ENCODE data around the gene PBRM1. TPM values are rescaled to one million over a fixed set of nuclear protein-coding genes. Genes with fewer than 3 reads are reported as not detected.

The PBRM1 gene
- total and polyA plus RNA-seq, 2 of the 13 experiments (the other 11 are each of a cell fraction or from before 2014, with no cell fraction given), result 10.9 to 33.2 TPM

DNA sequence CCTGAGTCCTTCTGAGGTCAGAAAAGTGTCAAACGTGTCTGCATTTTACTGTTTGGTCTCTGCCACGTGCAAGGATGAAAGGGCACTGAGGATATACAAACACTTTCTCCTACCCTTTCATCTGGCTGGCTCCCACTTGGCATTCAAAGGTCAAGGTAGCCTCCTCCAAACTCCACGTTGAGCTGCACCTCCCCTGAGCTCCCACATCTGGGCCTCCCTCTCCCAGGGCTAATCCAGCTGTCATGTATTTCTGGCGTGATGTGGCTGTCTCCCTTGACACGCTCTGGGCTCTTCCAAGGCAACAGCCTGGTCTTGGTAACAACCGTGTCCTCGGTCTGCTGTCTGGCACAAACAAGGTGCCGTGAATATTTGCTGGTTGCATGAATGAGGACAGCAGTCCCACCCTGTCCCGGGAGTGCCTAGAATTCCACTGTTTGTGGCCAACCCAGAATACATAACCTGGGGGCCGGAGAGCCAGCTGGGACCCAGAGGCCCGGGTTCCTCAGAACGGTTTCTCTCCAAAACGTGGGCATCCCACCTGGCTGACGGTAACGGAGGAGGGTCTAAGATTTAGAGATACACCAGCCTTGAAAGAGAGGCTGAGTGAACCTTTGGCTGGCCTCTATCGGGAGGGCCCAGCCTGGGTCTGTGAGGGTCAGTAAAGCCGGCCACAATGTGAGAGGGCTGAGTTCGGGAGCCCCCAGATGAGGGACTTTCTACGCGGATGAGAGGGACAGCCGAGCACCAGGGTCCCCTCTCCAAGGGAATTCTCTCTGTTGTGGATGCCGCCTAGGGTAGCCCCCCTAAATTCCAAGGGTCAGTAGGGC is 19.1 kb upstream of the PBRM1 start (continued):
- TF ChIP-seq SIX1 (CRISPR knock-in tag; IDR thresholded peaks at IDR 0.05; ENCODE audit: borderline replicate concordance) (peak; percentile 38; the same call in 1 of the 2 replicates), MEIS1 (CRISPR knock-in tag; IDR thresholded peaks at IDR 0.05; ENCODE audit: borderline replicate concordance) (peak; percentile 89), SP140L (CRISPR knock-in tag; IDR thresholded peaks at IDR 0.05; ENCODE audit: borderline replicate concordance) (no peak), GATAD1 (CRISPR knock-in tag; IDR thresholded peaks at IDR 0.05) (peak; percentile 53), ZNF44 (CRISPR knock-in tag; IDR thresholded peaks at IDR 0.05) (no peak), ZC3H4 (CRISPR knock-in tag; IDR thresholded peaks at IDR 0.05; ENCODE audit: borderline replicate concordance) (no peak), RCOR2 (CRISPR knock-in tag; IDR thresholded peaks at IDR 0.05) (0 out of 2 replicates have a peak, but pooled peaks have one; percentile 56), PCBP1 (IDR thresholded peaks at IDR 0.05; ENCODE audit: borderline replicate concordance, low read depth, low read length) (no peak), JUNB (CRISPR knock-in tag; IDR thresholded peaks at IDR 0.05; ENCODE audit: borderline replicate concordance) (no peak), ZNF292 (CRISPR knock-in tag; IDR thresholded peaks at IDR 0.05; ENCODE audit: borderline replicate concordance, low read depth) (no peak), MLX (CRISPR knock-in tag; IDR thresholded peaks at IDR 0.05) (peak; percentile 87), PTBP1 (IDR thresholded peaks at IDR 0.05; ENCODE audit: low read depth, low read length, poor library complexity, severe bottlenecking) (no peak), XBP1 (CRISPR knock-in tag; IDR thresholded peaks at IDR 0.05) (no peak), STAT5B (CRISPR knock-in tag; IDR thresholded peaks at IDR 0.05) (no peak), ISL2 (CRISPR knock-in tag; IDR thresholded peaks at IDR 0.05) (peak; percentile 82), ZNF781 (CRISPR knock-in tag; IDR thresholded peaks at IDR 0.05; ENCODE audit: borderline replicate concordance, not compliant biosample characterization) (no peak), AKAP8 (CRISPR knock-in tag; IDR thresholded peaks at IDR 0.05) (0 out of 2 replicates have a peak, but pooled peaks have one; percentile 42), TOE1 (CRISPR knock-in tag; IDR thresholded peaks at IDR 0.05) (0 out of 2 replicates have a peak, but pooled peaks have one; percentile 19), ZNF142 (CRISPR knock-in tag; IDR thresholded peaks at IDR 0.05) (no peak; the same call in 1 of the 2 replicates), ZNF280B (CRISPR knock-in tag; IDR thresholded peaks at IDR 0.05; ENCODE audit: borderline replicate concordance) (no peak)
- TF ChIP-seq, protein P1, sequence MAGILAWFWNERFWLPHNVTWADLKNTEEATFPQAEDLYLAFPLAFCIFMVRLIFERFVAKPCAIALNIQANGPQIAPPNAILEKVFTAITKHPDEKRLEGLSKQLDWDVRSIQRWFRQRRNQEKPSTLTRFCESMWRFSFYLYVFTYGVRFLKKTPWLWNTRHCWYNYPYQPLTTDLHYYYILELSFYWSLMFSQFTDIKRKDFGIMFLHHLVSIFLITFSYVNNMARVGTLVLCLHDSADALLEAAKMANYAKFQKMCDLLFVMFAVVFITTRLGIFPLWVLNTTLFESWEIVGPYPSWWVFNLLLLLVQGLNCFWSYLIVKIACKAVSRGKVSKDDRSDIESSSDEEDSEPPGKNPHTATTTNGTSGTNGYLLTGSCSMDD (CRISPR knock-in tag; IDR thresholded peaks at IDR 0.05), result no peak
